HCT116 (cell line): ENCODE measurements around the gene KNDC1. TPM values are rescaled to one million over a fixed set of nuclear protein-coding genes. Genes with fewer than 3 reads are reported as not detected.
A peak's percentile ranks its signal among the peaks of the same experiment; 100 is the strongest.

ENCODE experiments used
- ATAC-seq: fragments of 200-7000 bp; cut with Tn5 transposase; 2 replicates; pipeline ENCODE4 v1.9.1; 2020; ENCODE audit warnings: mild to moderate bottlenecking, moderate library complexity
- BruUV-seq: library from RNA; stranded (reverse); fragments of 400-500 nt; replicated peaks from 2 replicates; lab custom pipeline; 2021; lab: Mats Ljungman, UMichigan
- CTCF ChIA-PET: fragments of 300-600 bp; sonication (Branson Sonifier 250); formaldehyde crosslinking; loops from one replicate; lab custom pipeline; 2021; ENCODE audit warnings: antibody characterized with exemption; lab: Charles Lee
- POLR2A ChIA-PET: fragments of 300-600, 350-600 bp; sonication (Branson Sonifier 250); formaldehyde crosslinking; loops from one replicate; lab custom pipeline; 2021; ENCODE audit warnings: antibody characterized with exemption; lab: Charles Lee
- RAD21 ChIA-PET, 2 experiments: fragments of 300-600 bp; sonication (Branson Sonifier 250); formaldehyde crosslinking; loops; one replicate each; lab custom pipeline; 2023; ENCODE audit warnings: low total read pairs in 2 of 2; ENCODE audit not compliant: uncharacterized antibody in 2 of 2, unreplicated experiment in 2 of 2, low non-redundant PET in 1 of 2; lab: Charles Lee
- DNase-seq: peaks from one replicate; pipeline ENCODE4 v3.0.0-alpha.2; 2010; ENCODE audit warnings: low read depth, low spot score
- H2AFZ ChIP-seq: fragments of 200-600 bp; shearing (Covaris generic), sonication (generic); 2 replicates; pipeline ENCODE4 v1.6.1; 2017; ENCODE audit warnings: low read depth, mixed run types, mixed read lengths, antibody characterized with exemption, low read length; ENCODE audit not compliant: poor library complexity, severe bottlenecking
- H3K27ac ChIP-seq: 2 replicates; pipeline ENCODE4 v1.5.1; 2012; ENCODE audit warnings: low read depth, low read length
- H3K27me3 ChIP-seq: fragments of 200-600 bp; sonication (generic); 2 replicates; pipeline ENCODE4 v1.6.1; 2016; ENCODE audit warnings: mixed run types, low read length, mixed read lengths; ENCODE audit not compliant: insufficient read depth
- H3K36me3 ChIP-seq, 2 experiments: fragments of 200-500 bp in 1 of 2; fragments of 200-600 bp in 1 of 2; sonication (Bioruptor generic) in 1 of 2; sonication (generic) in 1 of 2; 2 replicates each; pipeline versions ENCODE4 v1.5.1 to v1.6.1; 2014 to 2016; ENCODE audit warnings: low read length in 2 of 2, inconsistent platforms in 1 of 2, mixed read lengths in 1 of 2, mixed run types in 1 of 2; ENCODE audit not compliant: insufficient read depth in 2 of 2, control insufficient read depth in 1 of 2
- H3K4me1 ChIP-seq, 2 experiments: fragments of 200-600 bp in 1 of 2; sonication (generic) in 1 of 2; 2 replicates each; pipeline versions ENCODE4 v1.5.1 to v1.6.1; 2012 to 2017; ENCODE audit warnings: low read length in 2 of 2, inconsistent platforms in 1 of 2, mild to moderate bottlenecking in 1 of 2, mixed read lengths in 1 of 2, mixed run types in 1 of 2, moderate library complexity in 1 of 2; ENCODE audit not compliant: insufficient read depth in 2 of 2, control insufficient read depth in 1 of 2
- H3K4me2 ChIP-seq: fragments of 200-600 bp; sonication (generic); 2 replicates; pipeline ENCODE4 v1.6.1; 2017; ENCODE audit warnings: mixed run types, low read length, mixed read lengths
- H3K4me3 ChIP-seq, 2 experiments: fragments of 200-600 bp in 1 of 2; sonication (generic) in 1 of 2; replicated peaks in 1 of 2; 2 replicates each; pipeline ENCODE4 v1.5.1; 2011 to 2016; ENCODE audit warnings: low read length in 2 of 2, control low read depth in 1 of 2, low read depth in 1 of 2, mild to moderate bottlenecking in 1 of 2, mixed read lengths in 1 of 2, mixed run types in 1 of 2
- H3K79me2 ChIP-seq: fragments of 200-600 bp; sonication (generic); 2 replicates; pipeline ENCODE4 v1.6.1; 2017; ENCODE audit warnings: mild to moderate bottlenecking, mixed run types, low read length, moderate library complexity, mixed read lengths; ENCODE audit not compliant: insufficient read depth
- H3K9ac ChIP-seq: fragments of 200-600 bp; sonication (generic); 2 replicates; pipeline ENCODE4 v1.6.1; 2016; ENCODE audit warnings: low read length, mixed read lengths
- H3K9me2 ChIP-seq: fragments of 200-600 bp; sonication (generic), shearing (Covaris generic); 2 replicates; pipeline ENCODE4 v1.6.1; 2017; ENCODE audit warnings: mixed run types, mild to moderate bottlenecking, moderate library complexity; ENCODE audit not compliant: insufficient read depth
- H3K9me3 ChIP-seq, 2 experiments: fragments of 200-500 bp in 1 of 2; fragments of 200-600 bp in 1 of 2; sonication (Bioruptor generic) in 1 of 2; sonication (generic) in 1 of 2; 2 replicates each; pipeline ENCODE4 v1.6.1; 2014 to 2017; ENCODE audit warnings: low read length in 2 of 2, mixed read lengths in 2 of 2, inconsistent platforms in 1 of 2, low read depth in 1 of 2, mild to moderate bottlenecking in 1 of 2, mixed run types in 1 of 2, moderate library complexity in 1 of 2; ENCODE audit not compliant: control insufficient read depth in 1 of 2, insufficient read depth in 1 of 2
- H4K20me1 ChIP-seq: fragments of 200-600 bp; sonication (generic), shearing (Covaris generic); 2 replicates; pipeline ENCODE4 v1.6.1; 2017; ENCODE audit warnings: mixed run types, mild to moderate bottlenecking, moderate library complexity; ENCODE audit not compliant: insufficient read depth
- ATF3 ChIP-seq: IDR thresholded peaks from 2 replicates; pipeline ENCODE4 v1.6.1; 2012
- EZH2phosphoT487 ChIP-seq: fragments of 200-600 bp; IDR thresholded peaks from 2 replicates; pipeline ENCODE4 v1.6.1; 2018; ENCODE audit warnings: antibody characterized with exemption, borderline replicate concordance
- MAX ChIP-seq: IDR thresholded peaks from 2 replicates; pipeline ENCODE4 v1.6.1; 2012
- POLR2AphosphoS5 ChIP-seq: IDR thresholded peaks from 2 replicates; pipeline ENCODE4 v1.6.1; 2011; ENCODE audit warnings: mild to moderate bottlenecking, low read depth, low read length, moderate library complexity
- SIN3A ChIP-seq: IDR thresholded peaks from 2 replicates; pipeline ENCODE4 v1.6.1; 2012; ENCODE audit warnings: low read depth
- ZFX ChIP-seq: fragments of 450-650 bp; IDR thresholded peaks from 2 replicates; pipeline ENCODE4 v1.6.1; 2017
- intact Hi-C: fragments of 100-400 bp; cut with micrococcal nuclease; formaldehyde crosslinking; loops from 2 replicates; pipeline ENCODE4 v1.10.0; 2022
- total RNA-seq: library from RNA; stranded (reverse); gene quantifications from one replicate; pipeline ENCODE4 v1.2.1, GENCODE V29; 2021; ENCODE audit not compliant: unreplicated experiment

KNDC1 gene
- total RNA-seq, 1 experiment from 2014 or later: 3.6 TPM

- TF ChIP-seq ZFX: no peak
- TF ChIP-seq EZH2phosphoT487: no peak
- peak; percentile 49 for TF ChIP-seq POLR2AphosphoS5
- TF ChIP-seq SIN3A: peak; percentile 44; the same call in 1 of the 2 replicates
Measured at GRCh38 chr10:133258818-133259601, 99.0 kb downstream of the KNDC1 start (continued).

GRCh38 chr10:133259602-133259989 is 99.6 kb downstream of the KNDC1 start:
- POLR2A ChIA-PET: no interaction called here
- RAD21 ChIA-PET: no interaction called here
- Histone ChIP-seq H3K27me3 (no peaks in the 10 kb centered on the region), H3K27ac (peak overlapping the region; percentile 92), H4K20me1 (no peaks in the 10 kb centered on the region), H3K9me2 (no peaks in the 10 kb centered on the region), H2AFZ (no peak overlapping the region), H3K4me3 (no peak overlapping the region), H3K4me1 (peaks cover 40 to 54% of the 10 kb centered on the region in 2 experiments), H3K36me3 (no peaks in the 10 kb centered on the region), H3K4me2 (peak overlapping the region; percentile 74), H3K9me3 (no peaks in the 10 kb centered on the region), H3K79me2 (no peaks in the 10 kb centered on the region)
- TSS peak; percentile 15 for BruUV-seq
- CTCF ChIA-PET: no interaction called here
- DNase-seq: no peak
- intact Hi-C loops: loop anchor here (2.0 to 10.0 kb wide), 3 partner anchors 115 to 355 kb away; partner anchors contain the start of gene CFAP46
- no peak for TF ChIP-seq MAX
- no peak for TF ChIP-seq ATF3
- TF ChIP-seq, all 23 proteins: peak for 0
- H3K9ac ChIP-seq: peak overlapping the region; percentile 63
- no peak for ATAC-seq
